ENCODE measurements around the gene FBXL16. TPM values are rescaled to one million over a fixed set of nuclear protein-coding genes. Genes with fewer than 3 reads are reported as not detected.
A peak's percentile ranks its signal among the peaks of the same experiment; 100 is the strongest.

FBXL16 gene
- total RNA-seq, 1 donor from 2014 or later, result 6.4 TPM

- H3K27me3 Mint-ChIP-seq, result no peaks in the 10 kb centered on the region
- DNase-seq, result no peak
- H3K9me3 Mint-ChIP-seq, result no peaks in the 10 kb centered on the region
- no peak overlapping the region for H3K27ac Mint-ChIP-seq
- intact Hi-C loops (cut with micrococcal nuclease), result loop anchor here (10.0 kb wide), 1 partner anchor 97 kb away; the partner anchor contains the start of genes NHLRC4, PIGQ and PRR35
- no peak overlapping the region for H3K4me3 Mint-ChIP-seq
- H3K36me3 Mint-ChIP-seq (ENCODE audit: low read depth), result peaks cover 2% of the 10 kb centered on the region
- peaks cover 4% of the 10 kb centered on the region for H3K4me1 Mint-ChIP-seq
These were observed 43.5 kb downstream of the FBXL16 start for GRCh38 chr16:662095-662494.

- peaks cover 2% of the 10 kb centered on the region for H3K36me3 Mint-ChIP-seq (ENCODE audit: low read depth)
- intact Hi-C loops (cut with micrococcal nuclease), result loop anchor here (10.0 kb wide), 1 partner anchor 97 kb away; the partner anchor contains the start of genes NHLRC4, PIGQ and PRR35
- DNase-seq, result no peak
- H3K4me1 Mint-ChIP-seq, result peaks cover 4% of the 10 kb centered on the region
- H3K27ac Mint-ChIP-seq, result peak overlapping the region; percentile 53
- no peaks in the 10 kb centered on the region for H3K27me3 Mint-ChIP-seq
- H3K9me3 Mint-ChIP-seq, result no peaks in the 10 kb centered on the region
- peak overlapping the region; percentile 49 for H3K4me3 Mint-ChIP-seq
These were observed 44.3 kb downstream of the FBXL16 start for GRCh38 chr16:661184-661821.

- peak; percentile 90 for DNase-seq
- Mint-ChIP-seq H3K4me1 (peaks cover 4% of the 10 kb centered on the region), H3K9me3 (no peaks in the 10 kb centered on the region), H3K27ac (peak overlapping the region; percentile 53), H3K4me3 (peak overlapping the region; percentile 49), H3K27me3 (no peaks in the 10 kb centered on the region), H3K36me3 (ENCODE audit: low read depth) (peaks cover 2% of the 10 kb centered on the region)
- intact Hi-C loops (cut with micrococcal nuclease), result loop anchor here (10.0 kb wide), 1 partner anchor 96 kb away; the partner anchor contains the start of genes NHLRC4, PIGQ and PRR35
These were observed 45.0 kb downstream of the FBXL16 start for GRCh38 chr16:660459-661183.

GRCh38 chr16:660132-660458 lies 45.5 kb downstream of the FBXL16 start:
- no peak overlapping the region for H3K4me3 Mint-ChIP-seq
- intact Hi-C loops (cut with micrococcal nuclease), result loop anchor here (10.0 kb wide), 1 partner anchor 95 kb away; the partner anchor contains the start of genes NHLRC4, PIGQ and PRR35
- H3K27me3 Mint-ChIP-seq, result no peaks in the 10 kb centered on the region
- H3K27ac Mint-ChIP-seq, result no peak overlapping the region
- H3K4me1 Mint-ChIP-seq, result peaks cover 4% of the 10 kb centered on the region
- H3K9me3 Mint-ChIP-seq, result no peaks in the 10 kb centered on the region
- no peak for DNase-seq
- peaks cover 2% of the 10 kb centered on the region for H3K36me3 Mint-ChIP-seq (ENCODE audit: low read depth)

- no peak overlapping the region for H3K4me3 Mint-ChIP-seq
- no peaks in the 10 kb centered on the region for H3K9me3 Mint-ChIP-seq
- no peak for DNase-seq
- H3K4me1 Mint-ChIP-seq, result peaks cover 4% of the 10 kb centered on the region
- no peak overlapping the region for H3K27ac Mint-ChIP-seq
- intact Hi-C loops (cut with micrococcal nuclease), result loop anchor here (10.0 kb wide), 1 partner anchor 95 kb away; the partner anchor contains the start of genes NHLRC4, PIGQ and PRR35
- H3K36me3 Mint-ChIP-seq (ENCODE audit: low read depth), result peaks cover 2% of the 10 kb centered on the region
- H3K27me3 Mint-ChIP-seq, result no peaks in the 10 kb centered on the region
These were observed 46.0 kb downstream of the FBXL16 start for GRCh38 chr16:659618-660017.

GRCh38 chr16:658679-659571 lies 46.7 kb downstream of the FBXL16 start:
- H3K4me3 Mint-ChIP-seq, result no peak overlapping the region
- H3K36me3 Mint-ChIP-seq (ENCODE audit: low read depth), result peaks cover 2% of the 10 kb centered on the region
- no peak for DNase-seq
- H3K9me3 Mint-ChIP-seq, result no peaks in the 10 kb centered on the region
- H3K27ac Mint-ChIP-seq, result no peak overlapping the region
- H3K27me3 Mint-ChIP-seq, result no peaks in the 10 kb centered on the region
- intact Hi-C loops (cut with micrococcal nuclease), result no loop called here
- H3K4me1 Mint-ChIP-seq, result peaks cover 4% of the 10 kb centered on the region

GRCh38 chr16:657487-657886 lies 48.1 kb downstream of the FBXL16 start:
- H3K27me3 Mint-ChIP-seq, result no peaks in the 10 kb centered on the region
- intact Hi-C loops (cut with micrococcal nuclease), result no loop called here

GRCh38 chr16:654034-654433 lies 51.6 kb downstream of the FBXL16 start:
- Mint-ChIP-seq H3K9me3 (no peaks in the 10 kb centered on the region), H3K27me3 (no peaks in the 10 kb centered on the region), H3K4me1 (no peaks in the 10 kb centered on the region), H3K36me3 (ENCODE audit: low read depth) (no peaks in the 10 kb centered on the region), H3K27ac (no peak overlapping the region), H3K4me3 (no peak overlapping the region)
- intact Hi-C loops (cut with micrococcal nuclease), result no loop called here
- DNase-seq, result no peak

More at GRCh38 chr16:657487-657886, 48.1 kb downstream of the FBXL16 start:
- no peak for DNase-seq
- H3K9me3 Mint-ChIP-seq, result no peaks in the 10 kb centered on the region
- H3K27ac Mint-ChIP-seq, result no peak overlapping the region
- no peaks in the 10 kb centered on the region for H3K36me3 Mint-ChIP-seq (ENCODE audit: low read depth)
- no peak overlapping the region for H3K4me3 Mint-ChIP-seq
- H3K4me1 Mint-ChIP-seq, result peaks cover 4% of the 10 kb centered on the region

GRCh38 chr16:652454-653305 lies 52.9 kb downstream of the FBXL16 start:
- intact Hi-C loops (cut with micrococcal nuclease), result no loop called here
- no peak for DNase-seq
- Mint-ChIP-seq H3K36me3 (ENCODE audit: low read depth) (peaks cover 2% of the 10 kb centered on the region), H3K4me1 (no peaks in the 10 kb centered on the region), H3K9me3 (no peaks in the 10 kb centered on the region), H3K27me3 (no peaks in the 10 kb centered on the region), H3K4me3 (no peak overlapping the region), H3K27ac (no peak overlapping the region)

- Mint-ChIP-seq H3K4me3 (no peak overlapping the region), H3K9me3 (no peaks in the 10 kb centered on the region), H3K27ac (no peak overlapping the region), H3K4me1 (peaks cover 1% of the 10 kb centered on the region), H3K36me3 (ENCODE audit: low read depth) (peaks cover 5% of the 10 kb centered on the region), H3K27me3 (no peaks in the 10 kb centered on the region)
- DNase-seq, result no peak
- intact Hi-C loops (cut with micrococcal nuclease), result no loop called here
These were observed 53.8 kb downstream of the FBXL16 start for GRCh38 chr16:651844-652243.

GRCh38 chr16:649631-650030 lies 56.0 kb downstream of the FBXL16 start:
- peaks cover 9% of the 10 kb centered on the region for H3K36me3 Mint-ChIP-seq (ENCODE audit: low read depth)
- no peaks in the 10 kb centered on the region for H3K27me3 Mint-ChIP-seq
- H3K27ac Mint-ChIP-seq, result peak overlapping the region; percentile 11
- peak overlapping the region; percentile 79 for H3K4me3 Mint-ChIP-seq
- intact Hi-C loops (cut with micrococcal nuclease), result loop anchor here (1.0 to 2.0 kb wide), 4 partner anchors 8 to 61 kb away; partner anchors contain the start of genes JMJD8 and MCRIP2
- peak; percentile 77 for DNase-seq
- H3K9me3 Mint-ChIP-seq, result no peaks in the 10 kb centered on the region
- H3K4me1 Mint-ChIP-seq, result peaks cover 4% of the 10 kb centered on the region

GRCh38 chr16:648781-649589 lies 56.6 kb downstream of the FBXL16 start, which contains the start of gene WDR90:
Gene WDR90 (plus strand): TSS chr16:649365. CDS start chr16:649417, 52 bp downstream.
- Mint-ChIP-seq H3K27me3 (no peaks in the 10 kb centered on the region), H3K36me3 (ENCODE audit: low read depth) (peaks cover 10% of the 10 kb centered on the region), H3K4me1 (peaks cover 7% of the 10 kb centered on the region), H3K9me3 (no peaks in the 10 kb centered on the region), H3K4me3 (peak within 1 kb of the TSS; percentile 86), H3K27ac (peak within 1 kb of the TSS; percentile 85)
- intact Hi-C loops (cut with micrococcal nuclease), result loop anchor here (1.0 to 2.0 kb wide), 4 partner anchors 8 to 60 kb away; partner anchors contain the start of genes JMJD8 and MCRIP2
- peak; percentile 98 for DNase-seq

All from activated CD4-positive, alpha-beta T cell treated with anti-CD3 and anti-CD28 coated beads, Interleukin-2, amount 10 ng/mL, durations not matched to agents 24 days and 14 days (primary cell).